Measurements from ENCODE around the gene FAAH2.

FAAH2 gene

GRCh38 chrX:57286507-57287251 lies at the start of gene FAAH2:
Gene FAAH2, plus strand, starts transcription at chrX:57286706. Its CDS starts 120 bp downstream, at chrX:57286826.
- Histone ChIP-seq H3K36me3 (no peaks in the 10 kb centered on the region), H3K4me3 (ENCODE audit: low read depth in 1 of 2, low read length in 1 of 2) (no peak within 1 kb of the TSS), H3K27me3 (no peaks in the 10 kb centered on the region), H3K9me3 (no peaks in the 10 kb centered on the region), H3K27ac (no peak within 1 kb of the TSS), H3K4me1 (ENCODE audit: control insufficient read depth in 1 of 2, insufficient read depth in 1 of 2, low read depth in 1 of 2, low read length in 1 of 2) (no peaks in the 10 kb centered on the region)
- no peak for TF ChIP-seq CTCF (IDR thresholded peaks at IDR 0.05)

- Histone ChIP-seq H3K4me3 (ENCODE audit: low read depth in 1 of 2, low read length in 1 of 2) (no peak overlapping the region), H3K27me3 (no peaks in the 10 kb centered on the region), H3K27ac (no peak overlapping the region), H3K9me3 (no peaks in the 10 kb centered on the region), H3K36me3 (no peaks in the 10 kb centered on the region), H3K4me1 (ENCODE audit: control insufficient read depth in 1 of 2, insufficient read depth in 1 of 2, low read depth in 1 of 2, low read length in 1 of 2) (no peaks in the 10 kb centered on the region)
- TF ChIP-seq CTCF (IDR thresholded peaks at IDR 0.05), result no peak
Measured at GRCh38 chrX:57241967-57242366, 44.5 kb upstream of the FAAH2 start.

GRCh38 chrX:57251965-57252364 lies 34.5 kb upstream of the FAAH2 start:
- H3K4me3 ChIP-seq (ENCODE audit: low read depth in 1 of 2, low read length in 1 of 2), result no peak overlapping the region
- H3K27ac ChIP-seq, result no peak overlapping the region
- TF ChIP-seq CTCF (IDR thresholded peaks at IDR 0.05), result no peak
- no peaks in the 10 kb centered on the region for H3K4me1 ChIP-seq (ENCODE audit: control insufficient read depth in 1 of 2, insufficient read depth in 1 of 2, low read depth in 1 of 2, low read length in 1 of 2)
- H3K9me3 ChIP-seq, result no peaks in the 10 kb centered on the region
- H3K36me3 ChIP-seq, result no peaks in the 10 kb centered on the region
- no peaks in the 10 kb centered on the region for H3K27me3 ChIP-seq

- TF ChIP-seq CTCF (IDR thresholded peaks at IDR 0.05), result no peak
- Histone ChIP-seq H3K4me3 (ENCODE audit: low read depth in 1 of 2, low read length in 1 of 2) (no peak overlapping the region), H3K4me1 (ENCODE audit: control insufficient read depth in 1 of 2, insufficient read depth in 1 of 2, low read depth in 1 of 2, low read length in 1 of 2) (no peaks in the 10 kb centered on the region), H3K27ac (no peak overlapping the region), H3K9me3 (no peaks in the 10 kb centered on the region), H3K27me3 (no peaks in the 10 kb centered on the region), H3K36me3 (no peaks in the 10 kb centered on the region)
Measured at GRCh38 chrX:57265126-57265525, 21.4 kb upstream of the FAAH2 start.

- Histone ChIP-seq H3K36me3 (no peaks in the 10 kb centered on the region), H3K4me3 (ENCODE audit: low read depth in 1 of 2, low read length in 1 of 2) (no peak overlapping the region), H3K27ac (no peak overlapping the region), H3K27me3 (no peaks in the 10 kb centered on the region), H3K4me1 (ENCODE audit: control insufficient read depth in 1 of 2, insufficient read depth in 1 of 2, low read depth in 1 of 2, low read length in 1 of 2) (no peaks in the 10 kb centered on the region), H3K9me3 (no peaks in the 10 kb centered on the region)
- no peak for TF ChIP-seq CTCF (IDR thresholded peaks at IDR 0.05)
Measured at GRCh38 chrX:57266275-57266674, 20.2 kb upstream of the FAAH2 start.
